ENCODE results near the gene GNAS-AS1.

GNAS-AS1 gene

GRCh38 chr20:58850693-58851174 is at the start of gene GNAS-AS1:
TSS of gene GNAS-AS1 (minus strand) at chr20:58850902.
- peak; percentile 91 for DNase-seq

DNA sequence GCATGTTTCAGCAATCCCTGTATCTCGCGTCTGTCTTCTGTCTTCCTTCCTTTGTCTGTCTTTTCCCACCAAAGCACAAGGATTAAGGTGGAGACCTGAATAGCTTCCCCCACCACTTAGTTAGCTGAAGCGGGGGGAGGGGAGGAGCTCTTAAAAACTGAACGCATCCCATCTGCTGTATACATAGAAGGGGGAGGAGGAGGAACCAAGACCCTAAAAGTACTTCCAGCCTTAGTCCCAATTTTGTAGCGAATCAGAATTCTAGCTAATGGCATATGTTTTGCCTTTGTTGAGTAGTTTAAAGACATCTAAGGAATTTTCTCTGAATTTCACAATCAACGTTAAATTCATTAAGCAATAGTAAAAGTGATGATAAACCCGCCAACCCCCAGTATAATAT is 49.7 kb upstream of the GNAS-AS1 start:
- DNase-seq, result no peak

- no peak for DNase-seq
Observed at GRCh38 chr20:58899512-58899911, 48.8 kb upstream of the GNAS-AS1 start.

DNA sequence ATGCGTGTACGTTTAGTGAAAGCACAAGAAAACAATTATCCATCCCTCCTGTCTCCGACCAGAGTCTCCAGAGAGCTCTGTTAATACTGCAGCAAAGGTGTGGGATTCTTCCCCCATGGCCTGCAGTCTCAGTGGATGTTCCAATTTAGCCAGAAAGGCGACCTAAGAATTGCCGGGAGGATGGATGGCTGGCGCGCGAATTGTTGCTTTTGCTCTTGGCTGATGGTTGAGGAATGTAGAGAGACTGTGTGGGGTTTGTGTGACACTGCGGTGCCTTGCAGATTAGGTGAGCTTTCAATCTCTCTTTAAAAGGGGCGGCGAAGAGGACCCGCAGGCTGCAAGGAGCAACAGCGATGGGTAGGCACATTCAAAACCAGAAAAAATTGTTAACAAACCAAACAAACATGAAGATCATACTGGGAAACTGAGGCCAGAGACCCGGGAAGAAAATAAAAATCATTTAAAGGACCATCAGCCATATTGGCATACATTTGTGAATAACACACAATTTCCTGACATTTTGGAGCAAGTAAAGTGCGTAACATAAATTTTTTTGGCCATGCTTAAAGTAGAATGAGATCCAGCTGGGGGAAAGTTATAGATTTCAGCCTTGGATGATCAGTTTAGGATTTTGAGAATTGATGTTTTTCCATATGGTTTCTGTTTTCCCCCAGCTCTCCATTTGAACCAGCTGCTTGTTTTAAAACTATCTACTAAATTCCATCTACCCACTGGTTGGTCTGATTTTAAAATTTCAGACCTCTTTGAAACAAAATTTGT is 48.1 kb upstream of the GNAS-AS1 start:
- no peak for DNase-seq

DNA sequence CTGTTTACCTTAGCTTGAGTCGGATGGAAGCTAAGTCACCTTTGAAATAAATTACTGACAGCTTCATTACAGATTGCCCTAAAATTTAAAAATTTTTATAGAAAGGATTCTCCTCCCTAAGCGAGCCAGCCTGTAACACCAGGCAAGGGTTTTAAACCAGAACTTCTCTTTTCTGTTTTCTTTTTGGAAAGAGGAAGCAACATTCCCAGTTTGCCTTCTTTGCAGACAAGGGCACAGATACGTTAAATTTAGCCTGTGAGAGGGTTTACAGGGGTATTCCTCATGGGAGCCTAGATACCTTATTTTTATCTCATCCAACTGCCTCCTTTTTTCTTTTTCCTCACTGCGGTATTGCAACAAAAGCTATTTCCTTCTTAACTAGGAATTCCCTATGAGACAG is 46.8 kb upstream of the GNAS-AS1 start:
- DNase-seq, result no peak

DNA sequence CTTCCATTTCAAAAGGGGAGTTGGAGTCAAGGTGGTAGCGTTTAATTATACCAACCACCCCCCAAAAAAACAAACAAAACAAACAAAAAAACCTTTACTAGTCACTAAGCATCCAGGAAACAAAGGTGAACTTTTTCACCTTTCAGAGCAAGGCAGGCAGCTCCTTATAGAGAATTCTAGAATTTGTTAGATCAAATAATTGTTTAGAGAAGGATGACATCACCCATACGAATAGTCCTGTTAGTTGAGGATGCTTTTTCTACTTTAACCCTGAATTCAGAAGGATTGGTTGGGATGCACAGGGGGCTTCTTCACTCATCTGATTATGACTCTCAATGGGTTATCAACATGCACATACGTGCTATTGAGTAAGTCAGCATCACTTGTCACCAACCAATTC is 46.1 kb upstream of the GNAS-AS1 start:
- no peak for DNase-seq

DNA sequence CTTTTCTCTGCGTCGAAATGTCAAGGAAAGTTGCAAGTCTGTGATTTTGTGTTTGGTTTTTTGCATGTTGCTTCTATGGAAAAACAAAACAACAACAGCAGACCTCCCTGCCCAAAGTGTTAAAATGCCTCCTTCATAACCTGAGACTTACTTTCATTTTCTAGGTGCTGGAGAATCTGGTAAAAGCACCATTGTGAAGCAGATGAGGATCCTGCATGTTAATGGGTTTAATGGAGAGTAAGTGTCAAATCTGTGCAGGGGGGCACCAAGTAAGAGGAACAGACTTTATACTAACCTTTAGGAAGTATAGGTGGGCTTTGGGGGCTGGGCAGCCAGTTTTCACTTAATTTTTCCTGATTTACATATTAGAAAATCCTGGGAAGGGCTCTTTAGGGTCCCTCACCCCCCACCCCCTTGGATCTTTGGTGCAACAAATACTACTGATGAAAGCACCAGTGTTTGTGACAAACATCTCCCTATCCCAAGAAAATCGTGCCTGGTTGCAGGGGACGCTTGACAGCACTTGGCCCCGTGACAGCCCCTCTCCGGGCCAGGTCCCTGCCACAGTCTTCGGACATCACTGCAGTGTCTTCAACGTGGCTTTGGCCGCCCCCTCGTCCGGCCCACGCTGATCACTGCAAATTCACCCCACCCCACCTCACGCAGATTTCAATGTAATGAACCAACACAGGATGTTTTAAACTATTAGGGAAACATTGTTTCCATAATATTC is 44.9 kb upstream of the GNAS-AS1 start:
- DNase-seq, result peak; percentile 33

DNA sequence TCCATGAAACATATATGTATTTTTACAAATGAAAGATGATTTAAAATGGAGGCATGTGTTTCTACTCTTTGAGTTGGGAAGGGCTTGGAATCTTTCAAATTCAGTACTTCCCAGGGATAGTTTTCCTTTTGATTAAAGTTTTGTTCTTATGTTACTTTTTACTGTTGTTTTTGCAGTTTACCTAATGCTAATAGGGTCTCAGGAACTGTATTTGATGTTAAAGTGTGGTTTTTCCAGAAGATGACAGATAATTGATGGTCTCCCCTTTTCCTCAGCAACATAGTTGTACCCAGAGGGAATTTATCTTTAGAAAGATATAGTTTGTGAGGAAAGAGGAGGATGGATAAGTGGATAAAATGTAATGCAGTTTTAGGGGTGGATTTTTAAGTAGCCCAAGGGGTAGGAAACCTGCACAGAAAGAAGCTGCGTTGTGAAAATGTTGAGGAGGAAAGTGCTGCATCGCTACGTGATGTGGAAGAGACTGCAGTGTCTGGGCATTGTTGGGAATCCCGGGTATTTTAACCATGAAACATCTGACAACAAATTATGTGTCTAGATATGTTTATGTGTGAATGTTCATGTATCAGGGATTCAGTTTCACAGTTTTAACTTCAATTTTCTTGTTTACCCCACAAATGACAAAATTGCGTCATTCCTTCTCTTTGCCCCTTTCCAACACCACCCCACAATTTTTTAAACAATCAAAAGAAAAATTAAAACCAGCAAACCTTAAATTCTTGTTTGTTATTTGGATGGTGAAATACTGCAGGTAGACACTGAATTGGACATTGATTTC is 44.1 kb upstream of the GNAS-AS1 start:
- DNase-seq, result no peak

- no peak for DNase-seq
Observed at GRCh38 chr20:58893355-58894120, 42.8 kb upstream of the GNAS-AS1 start.

DNA sequence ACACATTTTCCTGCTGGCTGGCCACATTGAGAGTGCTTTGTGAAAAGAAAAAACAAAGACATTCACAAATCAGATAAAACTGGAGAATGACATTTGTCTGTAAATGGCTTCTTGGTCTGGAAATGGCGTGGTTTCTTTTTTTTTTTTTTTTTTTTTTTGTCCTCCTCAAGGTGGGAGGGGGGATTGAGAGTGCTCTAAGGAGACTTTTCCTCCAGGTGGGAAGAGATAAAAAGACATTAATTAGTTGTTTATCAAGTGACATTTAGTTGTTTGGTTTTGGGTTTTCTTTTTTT is 42.2 kb upstream of the GNAS-AS1 start:
- DNase-seq, result no peak

DNA sequence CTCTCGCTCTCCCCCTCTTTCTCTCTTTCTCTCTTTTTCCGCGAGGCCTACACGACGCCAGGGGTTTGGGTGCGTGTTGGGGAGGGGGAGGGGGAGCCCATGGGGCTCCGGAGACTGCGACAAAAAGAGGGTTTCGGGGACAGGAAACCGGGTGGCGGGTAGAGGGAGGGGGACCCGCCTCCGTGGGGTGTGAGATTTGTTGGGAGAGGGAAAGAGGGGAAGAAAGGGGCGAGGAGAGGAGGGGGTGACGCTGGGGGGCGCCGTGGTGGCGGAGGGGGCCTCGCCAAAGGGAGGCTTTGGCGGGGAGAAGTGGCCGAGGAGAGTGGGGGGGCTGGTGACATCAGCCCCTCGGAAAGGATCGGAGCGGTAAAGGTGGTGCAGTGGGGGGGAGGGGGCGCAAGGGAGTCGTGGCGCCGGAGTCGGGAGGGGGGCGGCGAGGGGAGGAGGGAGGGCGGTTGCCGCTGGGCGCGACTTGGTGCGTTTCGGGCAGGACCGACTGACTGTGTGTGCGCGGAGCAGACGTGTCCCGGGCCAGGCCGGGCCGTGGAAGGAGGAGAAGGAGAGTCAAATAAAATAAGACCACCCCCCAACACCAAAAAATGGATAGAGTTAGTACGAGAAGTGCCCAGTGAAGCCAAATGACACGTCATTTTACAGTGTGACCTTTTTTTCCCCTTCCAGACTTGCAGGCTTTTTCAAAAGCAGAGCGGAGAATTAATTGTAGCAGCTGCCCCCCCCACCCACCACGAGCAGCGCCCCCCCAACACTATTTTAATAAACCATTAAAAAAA is 41.6 kb upstream of the GNAS-AS1 start:
- DNase-seq, result peak; percentile 92

DNA sequence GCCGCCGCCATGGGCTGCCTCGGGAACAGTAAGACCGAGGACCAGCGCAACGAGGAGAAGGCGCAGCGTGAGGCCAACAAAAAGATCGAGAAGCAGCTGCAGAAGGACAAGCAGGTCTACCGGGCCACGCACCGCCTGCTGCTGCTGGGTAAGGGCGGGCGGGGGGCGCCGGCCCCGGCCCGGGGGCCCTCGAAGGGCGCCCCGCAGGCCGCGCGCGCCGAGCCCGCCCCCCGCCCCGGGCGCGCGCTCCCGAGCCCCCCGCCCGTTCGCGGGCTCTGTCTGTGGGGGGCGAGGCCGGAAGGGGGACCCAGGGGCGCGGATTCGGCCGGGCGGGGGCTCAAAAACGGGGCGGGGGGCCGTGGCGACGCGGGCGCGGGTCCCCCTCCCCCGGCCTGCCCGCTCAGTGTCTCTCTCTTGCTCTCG is 41.0 kb upstream of the GNAS-AS1 start:
- DNase-seq, result peak; percentile 75

DNA sequence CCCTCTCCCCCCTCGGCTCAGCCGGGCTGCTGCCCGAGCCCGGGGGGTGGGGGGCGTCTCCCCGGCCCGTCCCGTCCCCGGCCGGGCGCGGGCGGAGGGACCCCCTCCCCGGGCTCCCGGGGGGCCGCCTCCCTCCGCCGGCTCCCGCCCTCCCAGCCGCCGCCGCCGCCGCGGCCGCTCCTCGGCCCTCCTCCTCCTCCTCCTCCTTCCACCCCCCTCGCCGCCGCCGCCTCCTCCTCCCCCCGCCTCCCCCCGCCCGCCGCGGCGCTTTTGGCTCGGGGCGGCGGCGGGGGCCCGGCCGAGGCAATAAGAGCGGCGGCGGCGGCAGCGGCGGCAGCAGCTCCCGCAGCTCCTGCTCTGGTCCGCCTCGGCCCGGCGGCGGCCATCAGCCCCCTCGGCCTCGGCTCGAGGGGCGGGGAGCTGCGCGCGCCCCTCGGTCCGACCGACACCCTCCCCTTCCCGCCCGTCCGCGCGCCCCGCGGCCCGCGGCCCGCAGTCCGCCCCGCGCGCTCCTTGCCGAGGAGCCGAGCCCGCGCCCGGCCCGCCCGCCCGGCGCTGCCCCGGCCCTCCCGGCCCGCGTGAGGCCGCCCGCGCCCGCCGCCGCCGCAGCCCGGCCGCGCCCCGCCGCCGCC is 40.5 kb upstream of the GNAS-AS1 start:
- DNase-seq, result no peak

DNA sequence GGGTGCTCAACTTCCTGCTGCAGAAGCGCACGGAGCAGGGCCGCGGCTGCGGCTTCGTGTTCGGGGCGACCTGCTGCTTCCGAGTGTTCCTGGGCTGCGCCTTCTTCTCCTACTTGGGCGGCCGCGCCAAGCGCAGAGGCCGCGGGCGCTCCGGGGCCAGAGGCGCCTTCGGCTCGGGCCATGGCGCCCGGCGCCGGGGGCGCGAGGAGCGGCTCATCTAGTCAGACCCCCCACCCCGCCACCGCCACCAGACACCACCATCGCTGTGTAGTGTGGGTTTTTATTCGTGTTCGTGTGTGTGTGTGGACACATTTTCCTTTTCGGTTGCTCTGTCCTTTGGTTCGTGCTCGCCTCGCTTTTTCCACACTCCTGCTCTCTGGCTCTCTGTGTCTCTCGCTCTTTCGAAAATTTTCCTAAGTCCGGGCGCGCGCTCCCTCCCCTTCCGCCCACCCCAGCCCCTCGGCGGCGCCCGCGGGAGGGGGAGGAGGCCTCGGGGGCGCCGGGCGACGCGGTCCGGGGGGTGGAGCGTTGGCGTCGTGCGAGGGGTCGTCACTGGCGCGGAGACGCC is 39.9 kb upstream of the GNAS-AS1 start:
- DNase-seq, result peak; percentile 94

- no peak for DNase-seq
Observed at GRCh38 chr20:58889798-58890517, 39.3 kb upstream of the GNAS-AS1 start.

DNA sequence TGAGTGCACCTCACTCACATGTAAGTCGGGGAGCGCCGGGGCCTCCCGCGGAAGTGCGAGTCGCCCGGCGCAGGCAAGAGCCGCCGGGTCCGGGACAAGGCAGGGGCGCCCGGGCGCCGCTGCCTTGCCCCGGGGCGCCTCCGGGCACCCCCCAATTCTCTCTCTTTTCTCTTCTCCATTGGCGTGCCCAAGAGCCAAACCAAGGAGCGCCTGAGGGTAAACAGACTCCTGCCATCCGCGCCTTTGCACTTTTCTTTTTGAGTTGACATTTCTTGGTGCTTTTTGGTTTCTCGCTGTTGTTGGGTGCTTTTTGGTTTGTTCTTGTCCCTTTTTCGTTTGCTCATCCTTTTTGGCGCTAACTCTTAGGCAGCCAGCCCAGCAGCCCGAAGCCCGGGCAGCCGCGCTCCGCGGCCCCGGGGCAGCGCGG is 38.6 kb upstream of the GNAS-AS1 start:
- no peak for DNase-seq

- peak; percentile 87 for DNase-seq
Observed at GRCh38 chr20:58888521-58889333, 38.0 kb upstream of the GNAS-AS1 start.

DNA sequence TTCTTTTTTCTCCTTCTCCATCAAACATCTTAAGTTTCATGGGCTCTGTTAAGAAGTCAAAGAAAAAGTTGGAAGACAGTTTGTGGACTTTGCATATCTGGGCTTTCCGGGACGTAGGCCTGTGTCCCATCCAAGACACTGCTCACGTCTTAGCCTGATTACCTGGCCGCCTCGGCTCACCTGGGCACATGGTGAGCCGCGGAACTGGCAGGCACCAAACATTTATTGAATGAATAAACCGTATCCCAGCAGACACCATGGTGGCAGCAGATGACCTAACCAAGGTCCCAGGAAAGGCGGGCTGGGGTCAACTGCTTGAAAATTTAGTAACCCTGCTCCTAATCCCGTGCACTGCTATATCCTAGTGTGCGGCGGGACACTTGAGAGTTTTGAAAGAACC is 37.4 kb upstream of the GNAS-AS1 start:
- no peak for DNase-seq

DNA sequence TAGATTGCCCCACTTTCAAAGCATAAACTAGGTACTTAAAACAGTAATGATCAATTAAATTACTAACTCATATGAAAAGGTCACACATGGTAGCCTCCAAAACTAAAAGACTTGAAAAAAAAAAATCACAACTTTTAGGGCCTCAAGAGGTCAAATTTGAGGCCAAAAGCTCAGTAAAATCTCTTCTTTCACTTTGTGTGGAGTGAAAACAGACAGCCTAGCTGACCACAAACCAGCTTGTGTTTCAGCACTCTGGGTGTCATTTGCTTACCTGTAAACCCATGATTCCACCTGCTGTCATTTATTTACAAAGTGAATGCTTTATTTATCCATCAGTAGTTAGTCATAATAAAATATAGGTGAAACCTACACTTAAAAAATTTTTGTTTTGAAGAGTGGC is 35.8 kb upstream of the GNAS-AS1 start:
- DNase-seq, result no peak

Measured in femur (tissue), 1 donor.